OCI-LY3 (cell line): ENCODE data around the gene ANKMY2.
A peak's percentile ranks its signal among the peaks of the same experiment; 100 is the strongest.

Experiments used
- H2AFZ ChIP-seq: fragments of 200-600, 300-600 bp; shearing (Covaris generic); 2 replicates; pipeline ENCODE4 v1.6.0; 2014; ENCODE audit warnings: antibody characterized with exemption, low read depth, low read length
- H3K27ac ChIP-seq: fragments of 200-600, 300-600 bp; sonication (generic); 2 replicates; pipeline ENCODE4 v1.5.1; 2014; ENCODE audit warnings: mild to moderate bottlenecking, low read length, moderate library complexity, mixed read lengths
- H3K27me3 ChIP-seq: fragments of 200-600, 300-600 bp; sonication (generic); 2 replicates; pipeline ENCODE4 v1.6.1; 2014; ENCODE audit warnings: low read depth, low read length, mixed read lengths
- H3K36me3 ChIP-seq: fragments of 200-600, 300-600 bp; sonication (generic); replicated peaks from 2 replicates; pipeline ENCODE3; 2014; ENCODE audit warnings: low read depth, low read length, mixed read lengths
- H3K4me1 ChIP-seq: fragments of 300-600, 200-600 bp; sonication (generic); 2 replicates; pipeline ENCODE4 v1.6.1; 2014; ENCODE audit warnings: low read length, mixed read lengths
- H3K4me2 ChIP-seq: fragments of 200-600, 300-600 bp; sonication (generic); 2 replicates; pipeline ENCODE4 v1.6.1; 2014; ENCODE audit warnings: low read length, mixed read lengths
- H3K4me3 ChIP-seq: fragments of 300-600, 200-600 bp; sonication (generic); 2 replicates; pipeline ENCODE4 v1.5.1; 2014; ENCODE audit warnings: antibody characterized with exemption, mild to moderate bottlenecking, low read length, moderate library complexity
- H3K79me2 ChIP-seq: fragments of 300-600, 200-600 bp; shearing (Covaris generic); 2 replicates; pipeline ENCODE4 v1.6.1; 2014; ENCODE audit warnings: mild to moderate bottlenecking, low read length, mixed read lengths
- H3K9ac ChIP-seq: fragments of 300-600, 200-600 bp; shearing (Covaris generic); 2 replicates; pipeline ENCODE4 v1.6.0; 2014; ENCODE audit warnings: mild to moderate bottlenecking, low read length, moderate library complexity
- H3K9me3 ChIP-seq: fragments of 200-600, 300-600 bp; shearing (Covaris generic); 2 replicates; pipeline ENCODE4 v1.6.1; 2014; ENCODE audit warnings: low read length, mixed read lengths; ENCODE audit not compliant: insufficient read depth
- H4K20me1 ChIP-seq: fragments of 200-600, 300-600 bp; sonication (generic); 2 replicates; pipeline ENCODE4 v1.6.1; 2016; ENCODE audit warnings: low read length, mixed read lengths; ENCODE audit not compliant: insufficient read depth
- CTCF ChIP-seq: fragments of 200-600, 300-600 bp; sonication (generic); IDR thresholded peaks from 2 replicates; pipeline ENCODE4 v1.5.1; 2014; ENCODE audit warnings: antibody characterized with exemption, low read length, low read depth
- EZH2phosphoT487 ChIP-seq: fragments of 200-600 bp; shearing (Covaris generic); IDR thresholded peaks from 2 replicates; pipeline ENCODE4 v1.6.1; 2018; ENCODE audit warnings: antibody characterized with exemption, mixed run types, low read depth

Gene ANKMY2

GRCh38 chr7:16581286-16581685 is 64.3 kb downstream of the ANKMY2 start:
- H4K20me1 ChIP-seq = no peaks in the 10 kb centered on the region
- H3K4me2 ChIP-seq = no peak overlapping the region
- no peaks in the 10 kb centered on the region for H3K79me2 ChIP-seq
- no peak overlapping the region for H2AFZ ChIP-seq
- H3K27ac ChIP-seq = no peak overlapping the region
- no peak overlapping the region for H3K4me3 ChIP-seq
- no peaks in the 10 kb centered on the region for H3K9me3 ChIP-seq
- TF ChIP-seq CTCF (no peak), EZH2phosphoT487 (no peak)
- H3K9ac ChIP-seq = no peak overlapping the region
- H3K36me3 ChIP-seq = no peaks in the 10 kb centered on the region
- H3K27me3 ChIP-seq = no peaks in the 10 kb centered on the region
- H3K4me1 ChIP-seq = peaks cover 20% of the 10 kb centered on the region

GRCh38 chr7:16579216-16579615 is 66.3 kb downstream of the ANKMY2 start:
- H3K4me2 ChIP-seq = peak overlapping the region; percentile 76
- peak overlapping the region; percentile 53; the same call in 1 of the 2 replicates for H3K4me3 ChIP-seq
- no peak overlapping the region for H3K9ac ChIP-seq
- no peaks in the 10 kb centered on the region for H3K79me2 ChIP-seq
- H3K27me3 ChIP-seq = no peaks in the 10 kb centered on the region
- H3K36me3 ChIP-seq = no peaks in the 10 kb centered on the region
- no peaks in the 10 kb centered on the region for H3K9me3 ChIP-seq
- H3K4me1 ChIP-seq = peaks cover 20% of the 10 kb centered on the region
- H2AFZ ChIP-seq = no peak overlapping the region
- TF ChIP-seq CTCF (no peak), EZH2phosphoT487 (no peak)
- H3K27ac ChIP-seq = no peak overlapping the region
- no peaks in the 10 kb centered on the region for H4K20me1 ChIP-seq

GRCh38 chr7:16571941-16572340 is 73.6 kb downstream of the ANKMY2 start:
- no peaks in the 10 kb centered on the region for H3K27me3 ChIP-seq
- H3K36me3 ChIP-seq = no peaks in the 10 kb centered on the region
- no peak overlapping the region for H3K9ac ChIP-seq
- H3K4me3 ChIP-seq = no peak overlapping the region
- no peaks in the 10 kb centered on the region for H3K9me3 ChIP-seq
- no peak overlapping the region for H3K4me2 ChIP-seq
- no peak overlapping the region for H2AFZ ChIP-seq
- no peaks in the 10 kb centered on the region for H4K20me1 ChIP-seq
- no peak for TF ChIP-seq EZH2phosphoT487
- no peak for TF ChIP-seq CTCF
- no peaks in the 10 kb centered on the region for H3K4me1 ChIP-seq
- H3K27ac ChIP-seq = no peak overlapping the region
- no peaks in the 10 kb centered on the region for H3K79me2 ChIP-seq

GRCh38 chr7:16564909-16565426 is 80.6 kb downstream of the ANKMY2 start:
- Histone ChIP-seq H3K4me2 (peak overlapping the region; percentile 77), H3K27ac (no peak overlapping the region), H3K4me1 (peaks cover 20% of the 10 kb centered on the region), H3K9me3 (no peaks in the 10 kb centered on the region), H3K36me3 (no peaks in the 10 kb centered on the region), H4K20me1 (no peaks in the 10 kb centered on the region), H3K27me3 (no peaks in the 10 kb centered on the region), H3K4me3 (peak overlapping the region; percentile 73), H3K9ac (no peak overlapping the region), H2AFZ (0 out of 2 replicates have a peak overlapping the region, but pooled peaks have one; percentile 39), H3K79me2 (no peaks in the 10 kb centered on the region)
- TF ChIP-seq EZH2phosphoT487 (no peak), CTCF (peak; percentile 68)
